AG10803 (cell line): ENCODE results near the gene P2RX6.

Experiments
- DNase-seq: peaks from one replicate; pipeline ENCODE4 v3.0.0; 2010; ENCODE audit warnings: low read depth
- H3K4me3 ChIP-seq: 2 replicates; pipeline ENCODE4 v1.5.1; 2011; ENCODE audit warnings: mild to moderate bottlenecking, low read length, control low read depth
- CTCF ChIP-seq: conservative IDR thresholded peaks from 2 replicates; pipeline ENCODE4 v1.5.1; 2011; ENCODE audit warnings: mild to moderate bottlenecking, low read length, control low read depth, inconsistent platforms

The P2RX6 gene

GRCh38 chr22:21014726-21015465, at the start of gene P2RX6:
Gene P2RX6 (plus strand): TSS chr22:21015165. CDS start chr22:21015175, 10 bp downstream.
- peak; percentile 33 for DNase-seq
- peak within 1 kb of the TSS; percentile 69 for H3K4me3 ChIP-seq
- no peak for TF ChIP-seq CTCF

- DNase-seq = no peak
- no peak for TF ChIP-seq CTCF
- no peak overlapping the region for H3K4me3 ChIP-seq
Observed at GRCh38 chr22:20965888-20966855, 48.8 kb upstream of the P2RX6 start.

GRCh38 chr22:20966883-20967696, 47.9 kb upstream of the P2RX6 start, which contains the start of gene AIFM3:
Gene AIFM3 (plus strand): TSS chr22:20967255. CDS start chr22:20967945, 690 bp downstream.
- no peak within 1 kb of the TSS for H3K4me3 ChIP-seq
- TF ChIP-seq CTCF = no peak
- DNase-seq = no peak

GRCh38 chr22:20967697-20968211, 47.2 kb upstream of the P2RX6 start:
- DNase-seq = no peak
- H3K4me3 ChIP-seq = no peak overlapping the region
- TF ChIP-seq CTCF = no peak

- DNase-seq = no peak
- H3K4me3 ChIP-seq = no peak overlapping the region
- no peak for TF ChIP-seq CTCF
Observed at GRCh38 chr22:20968281-20968977, 46.5 kb upstream of the P2RX6 start.
